Right renal pelvis (tissue), 4 donors: ENCODE measurements around the gene CD200. TPM values are rescaled to one million over a fixed set of nuclear protein-coding genes. Genes with fewer than 3 reads are reported as not detected.

Experiments used
- DNase-seq, 4 donors: peaks; one replicate each; pipeline ENCODE4 v3.0.0-alpha.2; 2013; ENCODE audit warnings: low read depth in 4 of 4, low spot score in 3 of 4, missing footprints in 1 of 4
- polyA plus RNA-seq, 4 donors: library from polyadenylated mRNA; unstranded; fragments of 120-200 nt; gene quantifications; one replicate each; pipeline ENCODE4 v1.2.1, GENCODE V29; 2013; ENCODE audit not compliant: insufficient read length in 4 of 4

Gene CD200
- polyA plus RNA-seq, 4 donors, result 37.5 to 43.0 (median 41.2) TPM

DNA sequence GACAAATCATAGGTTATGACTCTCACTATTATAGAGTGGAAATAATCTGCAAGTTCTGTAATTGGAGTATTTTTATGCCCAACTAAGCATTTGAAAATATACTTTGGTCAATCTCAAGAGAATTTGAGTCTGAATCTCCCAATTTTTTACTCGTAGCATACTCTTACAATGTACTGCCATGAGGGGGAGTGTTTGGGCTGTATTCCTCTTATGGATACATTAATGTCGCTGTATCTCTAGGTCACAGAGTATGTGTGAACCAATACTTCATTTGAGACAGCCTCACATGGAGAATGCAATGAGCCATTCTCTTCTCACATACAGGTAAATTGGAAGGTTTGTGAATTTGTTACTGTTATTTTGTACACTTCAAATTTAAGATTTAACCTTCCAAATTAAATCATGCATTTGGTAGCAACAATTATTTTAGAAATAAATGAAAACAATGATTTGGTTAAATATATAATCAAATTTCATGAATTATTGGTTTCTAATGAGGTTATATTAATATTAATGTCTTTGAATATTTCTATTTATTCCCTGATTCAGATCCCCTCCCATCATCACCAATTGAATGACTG lies 5.5 kb upstream of the CD200 start:
- DNase-seq, result no peak

- DNase-seq, result no peak
Observed at GRCh38 chr3:112331851-112332250, 1.1 kb upstream of the CD200 start.

DNA sequence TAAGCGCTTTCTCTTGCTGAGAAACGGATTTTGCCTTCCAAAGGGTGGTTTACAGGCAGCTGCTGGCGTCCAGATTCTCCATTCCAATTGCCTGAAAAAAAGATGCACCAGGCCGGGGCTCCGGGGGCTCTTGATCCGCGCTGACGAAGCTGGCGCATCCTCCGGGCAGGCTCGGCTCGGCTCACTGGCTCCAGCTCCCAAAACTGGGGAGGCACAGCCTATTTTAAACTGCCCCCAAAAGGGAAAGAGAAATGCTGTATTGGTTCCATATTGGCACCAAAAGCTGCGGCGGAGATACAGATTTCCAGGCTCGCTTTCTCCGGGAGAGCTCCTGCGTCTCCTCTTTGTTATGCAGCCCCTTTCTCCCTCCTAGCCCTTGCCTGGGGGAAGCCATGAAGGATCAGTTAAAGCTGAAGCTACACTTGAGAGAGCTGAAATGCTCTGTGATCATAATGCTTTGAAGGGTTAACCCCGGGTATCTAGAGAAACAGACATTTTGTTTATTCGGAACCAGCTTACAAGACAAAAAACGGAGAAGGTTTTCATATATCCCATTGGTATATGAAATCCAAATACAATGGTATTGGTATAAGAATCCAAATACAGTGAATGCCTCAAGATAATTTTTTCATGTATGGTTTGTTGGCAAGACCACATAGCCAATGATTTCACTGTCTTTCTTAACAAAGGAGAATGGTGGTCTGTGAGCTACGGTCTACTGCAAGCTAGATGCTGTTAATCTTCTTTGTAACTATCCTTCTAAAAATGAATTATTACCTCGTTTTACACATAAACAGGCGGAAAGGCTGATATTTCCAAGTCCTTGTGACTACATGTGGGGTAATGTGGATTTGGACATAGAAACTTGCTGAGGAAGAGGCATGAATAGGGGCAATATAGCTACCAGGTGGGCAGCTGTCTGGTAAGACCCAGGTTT lies 693 bp downstream of the CD200 start:
- peak in 3 of 4 donors; percentile 42 to 53 (median 52) for DNase-seq

- DNase-seq, result no peak
Observed at GRCh38 chr3:112334691-112335433, 1.9 kb downstream of the CD200 start.

- no peak for DNase-seq
Observed at GRCh38 chr3:112335434-112335781, 2.5 kb downstream of the CD200 start.

- no peak for DNase-seq
Observed at GRCh38 chr3:112338021-112338726, 5.2 kb downstream of the CD200 start.

DNA sequence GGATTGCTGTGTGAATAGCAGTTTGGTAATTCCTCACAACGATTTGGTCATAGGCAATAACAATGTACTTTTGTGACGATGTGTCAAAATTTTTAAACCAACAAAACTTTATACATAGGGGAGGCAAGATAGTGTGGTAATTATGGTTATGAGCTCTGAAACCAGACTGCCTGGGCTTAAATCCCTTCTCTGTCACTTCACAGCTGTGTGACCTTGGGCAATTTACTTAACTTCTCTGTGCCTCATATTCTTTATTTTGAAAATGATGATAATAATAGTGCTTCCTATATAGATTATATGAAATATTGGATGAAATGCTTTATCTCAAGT lies 5.7 kb downstream of the CD200 start:
- no peak for DNase-seq

DNA sequence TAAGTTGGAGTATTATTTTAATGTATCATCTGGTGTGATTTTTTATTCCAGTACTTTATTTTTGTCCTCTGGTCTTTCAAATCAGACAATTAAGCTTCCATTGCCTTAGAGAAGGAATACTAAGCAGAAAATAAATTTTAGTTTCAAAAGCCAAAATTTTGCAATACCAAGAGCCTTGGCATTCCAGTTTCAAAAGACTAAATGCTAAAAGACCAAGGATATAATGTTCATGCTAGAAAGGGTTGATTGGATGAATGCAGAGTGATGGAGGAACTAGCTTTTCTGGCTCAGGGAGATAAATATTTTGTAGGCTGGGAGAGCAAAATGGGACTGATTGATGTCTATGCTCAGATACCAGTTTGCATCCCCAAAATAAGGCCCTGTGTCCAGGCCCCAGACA lies 6.2 kb downstream of the CD200 start:
- DNase-seq, result no peak

- no peak for DNase-seq
Observed at GRCh38 chr3:112339609-112340008, 6.7 kb downstream of the CD200 start.

DNA sequence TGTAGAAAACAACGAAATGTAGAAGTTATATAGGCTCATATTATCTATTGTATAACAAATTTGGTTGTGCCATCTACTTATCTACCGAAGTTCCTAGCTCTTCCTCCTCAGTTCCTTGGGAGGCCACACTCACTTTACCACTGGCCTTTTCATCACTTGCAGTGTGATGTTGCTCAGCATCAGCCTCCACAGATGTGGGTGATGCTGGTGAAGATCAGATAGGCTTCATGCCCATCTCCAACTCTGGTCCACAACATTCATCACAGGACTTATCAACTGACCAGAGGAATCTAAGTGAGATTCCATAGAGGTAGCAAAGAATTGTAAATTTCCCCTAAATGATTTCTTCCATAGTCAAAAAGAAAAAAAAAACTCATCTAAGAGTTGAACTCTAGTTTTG lies 8.4 kb downstream of the CD200 start:
- DNase-seq, result no peak

DNA sequence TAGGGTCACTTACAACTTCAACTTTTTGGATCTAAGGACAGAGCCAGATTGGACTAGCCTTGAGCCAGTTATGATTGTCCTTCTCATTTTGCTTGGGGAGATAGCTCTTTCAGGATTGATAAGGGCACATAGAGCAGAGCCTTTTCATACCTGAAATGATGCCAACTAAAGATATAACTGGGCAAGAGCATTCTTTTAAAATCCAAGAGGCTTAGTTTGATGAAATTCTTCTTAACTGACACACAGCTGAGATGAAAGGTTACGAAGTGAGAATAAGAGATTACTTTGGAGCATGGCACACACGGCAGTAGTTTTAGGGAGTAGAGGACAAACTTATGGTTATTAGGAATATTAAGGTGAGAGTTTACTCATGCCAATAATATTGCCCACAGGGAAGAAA lies 12.7 kb downstream of the CD200 start:
- no peak for DNase-seq

GRCh38 chr3:112346491-112347122 lies 13.7 kb downstream of the CD200 start:
- no peak for DNase-seq

- no peak for DNase-seq
Observed at GRCh38 chr3:112348943-112349342, 16.0 kb downstream of the CD200 start.

GRCh38 chr3:112349557-112349956 lies 16.6 kb downstream of the CD200 start:
- DNase-seq, result no peak

DNA sequence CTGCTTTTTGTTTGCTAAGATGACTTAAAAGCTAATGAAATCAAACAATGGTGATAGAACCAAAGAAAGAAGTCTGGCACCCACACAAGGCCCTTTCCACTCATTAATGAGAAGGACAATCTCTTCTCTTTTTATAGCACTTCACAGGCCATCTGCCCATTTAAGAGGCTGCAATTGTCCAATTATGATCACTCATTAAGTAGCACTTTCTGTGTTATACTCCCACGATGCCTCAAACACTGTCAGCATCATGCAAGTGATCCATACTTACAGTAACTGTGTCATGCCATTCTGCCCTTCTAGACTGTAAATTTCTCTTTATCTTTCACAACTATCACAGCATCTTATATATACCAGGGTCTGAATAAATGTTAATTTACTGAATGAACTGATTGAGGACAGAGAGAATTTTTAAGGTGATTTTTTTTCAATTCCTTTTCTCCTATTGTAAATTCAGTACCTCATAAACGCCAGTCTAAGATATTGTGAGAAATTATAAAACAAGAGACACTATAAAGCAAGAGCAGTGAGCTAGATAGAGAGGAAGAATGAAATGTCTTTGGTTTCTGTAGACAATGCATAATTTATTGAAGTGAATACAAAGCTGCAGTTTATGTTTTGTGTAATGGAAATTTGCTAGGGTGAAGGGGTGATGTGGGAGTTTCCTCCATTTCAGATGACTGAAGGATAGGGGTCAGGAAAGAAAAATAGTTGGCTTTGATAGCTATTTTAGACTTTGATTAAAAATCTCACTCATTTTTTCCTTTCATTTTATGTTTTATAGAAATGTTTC lies 17.3 kb downstream of the CD200 start:
- DNase-seq, result no peak

GRCh38 chr3:112351036-112351435 lies 18.1 kb downstream of the CD200 start:
- no peak for DNase-seq

- no peak for DNase-seq
Observed at GRCh38 chr3:112351823-112352222, 18.9 kb downstream of the CD200 start.

GRCh38 chr3:112352720-112353119 lies 19.8 kb downstream of the CD200 start:
- no peak for DNase-seq

DNA sequence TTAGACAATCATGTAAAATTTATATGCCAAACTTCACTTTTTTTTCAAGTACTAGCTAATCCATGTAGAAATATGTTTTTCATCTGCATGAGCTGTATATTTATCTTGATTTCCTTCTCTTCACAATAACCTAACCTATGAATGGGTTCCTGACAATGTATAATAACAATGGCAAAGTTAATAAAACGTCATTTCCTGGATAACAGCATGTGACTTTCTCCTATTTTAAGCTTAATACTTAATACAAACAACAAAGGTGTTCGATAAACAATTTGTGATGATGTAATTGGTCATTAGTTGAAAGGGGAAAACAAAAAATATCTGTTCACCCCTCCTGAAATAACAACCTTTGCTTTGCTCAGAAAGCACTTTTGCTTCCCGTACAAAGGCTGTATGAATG lies 20.4 kb downstream of the CD200 start:
- DNase-seq, result no peak
